NB4 (cell line): ENCODE data around the gene LNX2.

ENCODE experiments used
- POLR2A ChIP-seq: IDR thresholded peaks from 2 replicates; pipeline ENCODE4 v1.6.1; 2011; ENCODE audit warnings: mild to moderate bottlenecking; ENCODE audit not compliant: insufficient read length; ENCODE audit errors: extremely low read depth
- TF ChIP-seq, protein P1 (sequence below): IDR thresholded peaks from one replicate; pipeline ENCODE4 v1.5.1; 2012; ENCODE audit warnings: low read depth, low read length
- TF ChIP-seq, protein P2 (sequence below): IDR thresholded peaks from 2 replicates; pipeline ENCODE4 v1.6.1; 2011; ENCODE audit warnings: low read depth, low read length

DNA sequence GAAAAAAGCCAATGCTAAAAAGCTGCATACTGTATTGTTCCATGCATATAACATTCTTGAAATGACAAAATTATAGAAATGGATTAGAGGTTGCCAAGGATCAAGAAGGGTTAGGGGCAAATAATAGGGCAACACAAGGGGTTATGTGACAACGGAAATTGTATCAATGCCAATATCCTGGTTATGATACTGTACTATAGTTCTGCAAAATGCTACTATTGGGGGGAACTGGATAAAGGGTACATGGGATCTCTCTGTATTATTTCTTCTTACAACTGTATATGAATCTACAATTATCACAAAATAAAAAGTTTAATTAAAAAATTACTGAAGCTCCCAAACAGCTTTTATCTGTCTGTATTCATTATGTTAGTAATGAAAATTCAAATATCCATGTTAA, 31.9 kb downstream of the LNX2 start:
- TF ChIP-seq, protein P1, sequence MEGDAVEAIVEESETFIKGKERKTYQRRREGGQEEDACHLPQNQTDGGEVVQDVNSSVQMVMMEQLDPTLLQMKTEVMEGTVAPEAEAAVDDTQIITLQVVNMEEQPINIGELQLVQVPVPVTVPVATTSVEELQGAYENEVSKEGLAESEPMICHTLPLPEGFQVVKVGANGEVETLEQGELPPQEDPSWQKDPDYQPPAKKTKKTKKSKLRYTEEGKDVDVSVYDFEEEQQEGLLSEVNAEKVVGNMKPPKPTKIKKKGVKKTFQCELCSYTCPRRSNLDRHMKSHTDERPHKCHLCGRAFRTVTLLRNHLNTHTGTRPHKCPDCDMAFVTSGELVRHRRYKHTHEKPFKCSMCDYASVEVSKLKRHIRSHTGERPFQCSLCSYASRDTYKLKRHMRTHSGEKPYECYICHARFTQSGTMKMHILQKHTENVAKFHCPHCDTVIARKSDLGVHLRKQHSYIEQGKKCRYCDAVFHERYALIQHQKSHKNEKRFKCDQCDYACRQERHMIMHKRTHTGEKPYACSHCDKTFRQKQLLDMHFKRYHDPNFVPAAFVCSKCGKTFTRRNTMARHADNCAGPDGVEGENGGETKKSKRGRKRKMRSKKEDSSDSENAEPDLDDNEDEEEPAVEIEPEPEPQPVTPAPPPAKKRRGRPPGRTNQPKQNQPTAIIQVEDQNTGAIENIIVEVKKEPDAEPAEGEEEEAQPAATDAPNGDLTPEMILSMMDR: no peak
- TF ChIP-seq, protein P2, sequence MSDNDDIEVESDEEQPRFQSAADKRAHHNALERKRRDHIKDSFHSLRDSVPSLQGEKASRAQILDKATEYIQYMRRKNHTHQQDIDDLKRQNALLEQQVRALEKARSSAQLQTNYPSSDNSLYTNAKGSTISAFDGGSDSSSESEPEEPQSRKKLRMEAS: no peak
- no peak for TF ChIP-seq POLR2A
